ENCODE measurements around the gene CASKIN1. TPM values are rescaled to one million over a fixed set of nuclear protein-coding genes. Genes with fewer than 3 reads are reported as not detected.

The CASKIN1 gene
- total RNA-seq, 6 donors from 2014 or later, result 0.06 to 1.0 (median 0.15) TPM; not detected in 3

GRCh38 chr16:2184962-2185361, 11.4 kb downstream of the CASKIN1 start:
- H3K4me3 ChIP-seq, result no peak overlapping the region
- no peak for ATAC-seq (ENCODE audit: low FRiP score in 2 of 2)
- no peaks in the 10 kb centered on the region for H3K9me3 ChIP-seq
- WGBS, 2 donors, result 80 to 85% methylated on average over 11 to 12 of the region's 20 CpGs
- no peaks in the 10 kb centered on the region for H3K27me3 ChIP-seq
- no peaks in the 10 kb centered on the region for H3K4me1 ChIP-seq
- no peak overlapping the region for H3K27ac ChIP-seq
- no peaks in the 10 kb centered on the region for H3K36me3 ChIP-seq
- TF ChIP-seq EP300 (IDR thresholded peaks at IDR 0.05), result no peak
- no peak for TF ChIP-seq CTCF (IDR thresholded peaks at IDR 0.05)
- TF ChIP-seq POLR2AphosphoS5 (IDR thresholded peaks at IDR 0.05), result no peak
- no peak for TF ChIP-seq POLR2A (IDR thresholded peaks at IDR 0.05)
- no peak for DNase-seq

- ATAC-seq (ENCODE audit: low FRiP score in 2 of 2), result no peak
- 86 to 90% methylated on average over 9 to 18 of the region's 19 CpGs for WGBS, 2 donors
Measured at GRCh38 chr16:2184346-2184745, 12.1 kb downstream of the CASKIN1 start.

GRCh38 chr16:2183671-2184070, 12.7 kb downstream of the CASKIN1 start:
- DNase-seq (peak in 1 of 2 donors; percentile 82), ATAC-seq (ENCODE audit: low FRiP score in 2 of 2) (no peak)
- peaks cover 0 to under 1% (median 0%) of the 10 kb centered on the region in 4 donors for H3K4me1 ChIP-seq
- H3K27me3 ChIP-seq, result no peaks in the 10 kb centered on the region
- no peak for TF ChIP-seq POLR2A (IDR thresholded peaks at IDR 0.05)
- TF ChIP-seq POLR2AphosphoS5 (IDR thresholded peaks at IDR 0.05), result no peak
- no peak for TF ChIP-seq EP300 (IDR thresholded peaks at IDR 0.05)
- no peak for TF ChIP-seq CTCF (IDR thresholded peaks at IDR 0.05)
- H3K36me3 ChIP-seq, result no peaks in the 10 kb centered on the region
- H3K4me3 ChIP-seq, result no peak overlapping the region
- 91 to 93% methylated on average over 11 to 28 of the region's 30 CpGs for WGBS, 2 donors
- H3K9me3 ChIP-seq, result no peaks in the 10 kb centered on the region
- no peak overlapping the region for H3K27ac ChIP-seq

More at GRCh38 chr16:2184346-2184745, 12.1 kb downstream of the CASKIN1 start:
- Histone ChIP-seq H3K4me3 (no peak overlapping the region), H3K4me1 (no peaks in the 10 kb centered on the region), H3K27ac (no peak overlapping the region), H3K36me3 (no peaks in the 10 kb centered on the region), H3K27me3 (no peaks in the 10 kb centered on the region), H3K9me3 (no peaks in the 10 kb centered on the region)
- TF ChIP-seq CTCF (IDR thresholded peaks at IDR 0.05) (no peak), EP300 (IDR thresholded peaks at IDR 0.05) (no peak), POLR2A (IDR thresholded peaks at IDR 0.05) (no peak), POLR2AphosphoS5 (IDR thresholded peaks at IDR 0.05) (no peak)
- DNase-seq, result no peak

- DNase-seq, result peak in 1 of 2 donors; percentile 58
- Histone ChIP-seq H3K27ac (no peak overlapping the region), H3K9me3 (no peaks in the 10 kb centered on the region), H3K4me3 (no peak overlapping the region), H3K4me1 (peaks cover 0 to 5% (median 0%) of the 10 kb centered on the region in 4 donors), H3K27me3 (no peaks in the 10 kb centered on the region), H3K36me3 (peaks cover 3 to 12% (median 9%) of the 10 kb centered on the region in 4 donors)
- TF ChIP-seq CTCF (IDR thresholded peaks at IDR 0.05) (no peak), POLR2AphosphoS5 (IDR thresholded peaks at IDR 0.05) (no peak), POLR2A (IDR thresholded peaks at IDR 0.05) (no peak), EP300 (IDR thresholded peaks at IDR 0.05) (no peak)
- no peak for ATAC-seq (ENCODE audit: low FRiP score in 2 of 2)
- 96 to 97% methylated on average over 10 to 20 of the region's 20 CpGs for WGBS, 2 donors
Measured at GRCh38 chr16:2181952-2182351, 14.5 kb downstream of the CASKIN1 start.
